Prostate gland (tissue), 2 donors: ENCODE data around the gene STAT4.

Experiments
- CTCF ChIP-seq, 4 experiments: fragments of 200-600 bp in 2 of 4; fragments of 450-650 bp in 2 of 4; sonication (generic) in 2 of 4; IDR thresholded peaks; 1 replicate in 3 of 4; 2 replicates in 1 of 4; pipeline ENCODE4 v1.5.1; 2016 to 2019; ENCODE audit warnings: antibody characterized with exemption in 4 of 4, mild to moderate bottlenecking in 2 of 4, moderate library complexity in 2 of 4
- POLR2A ChIP-seq: fragments of 450-650 bp; IDR thresholded peaks from one replicate; pipeline ENCODE4 v1.6.1; 2016; ENCODE audit warnings: antibody characterized with exemption, mild to moderate bottlenecking
- POLR2AphosphoS5 ChIP-seq: sonication (generic); formaldehyde crosslinking; IDR thresholded peaks from one replicate; pipeline ENCODE4 v1.6.1; 2017; ENCODE audit warnings: antibody characterized with exemption

DNA sequence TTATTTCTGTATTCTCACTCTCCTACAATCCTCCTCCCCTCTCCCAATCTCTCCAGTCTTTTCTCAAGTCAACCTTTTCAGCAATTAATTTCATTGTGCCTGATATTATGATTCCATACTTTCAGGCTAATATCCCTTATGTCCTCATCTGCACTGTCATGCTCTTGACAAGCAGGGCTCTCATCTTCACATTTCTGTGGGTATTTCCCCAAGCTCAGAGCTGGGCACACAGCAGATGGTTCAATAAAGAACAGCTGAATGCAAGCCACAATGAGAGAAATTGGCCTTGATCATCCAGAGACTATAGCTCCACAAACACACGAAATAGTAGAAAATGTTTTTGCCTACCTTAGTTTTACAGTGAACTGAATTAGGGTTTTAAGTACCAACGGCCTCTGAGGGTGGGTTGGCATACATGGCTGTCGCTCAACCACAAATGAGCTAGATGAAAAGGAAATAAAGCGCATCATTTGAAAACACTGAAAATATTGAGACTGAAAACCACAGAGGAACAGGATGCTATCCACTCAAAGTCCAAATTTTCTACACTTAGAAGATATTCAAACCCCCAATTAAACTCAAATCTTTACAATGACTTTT, 89.3 kb downstream of the STAT4 start:
- no peak for TF ChIP-seq CTCF (IDR thresholded peaks at IDR 0.05)
- TF ChIP-seq POLR2A, result no peak
- TF ChIP-seq POLR2AphosphoS5, result no peak
